ENCODE data around the gene IFI6.
"Not testable (repeated sequence)": the region's sequence is repeated elsewhere in the genome, so short reads cannot be mapped to it uniquely, and the experiment has no call there.

Gene IFI6

DNA sequence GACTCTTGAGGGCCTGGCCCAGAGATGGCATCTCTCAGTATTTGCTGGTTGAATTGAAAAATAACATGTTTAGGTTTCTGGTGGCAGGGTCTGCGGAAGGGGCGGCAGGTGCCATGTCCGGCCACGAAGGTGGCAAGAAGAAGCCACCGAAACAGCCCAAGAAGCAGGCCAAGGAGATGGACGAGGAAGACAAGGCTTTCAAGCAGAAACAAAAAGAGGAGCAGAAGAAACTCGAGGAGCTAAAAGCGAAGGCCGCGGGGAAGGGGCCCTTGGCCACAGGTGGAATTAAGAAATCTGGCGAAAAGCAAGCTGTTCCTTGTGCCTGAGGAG lies 22.7 kb downstream of the IFI6 start:
- DNase-seq: no peak

GRCh38 chr1:27648602-27649305 lies 23.2 kb downstream of the IFI6 start:
- no peak for DNase-seq

- no peak for DNase-seq
These were observed 24.7 kb downstream of the IFI6 start for GRCh38 chr1:27647328-27647727.

DNA sequence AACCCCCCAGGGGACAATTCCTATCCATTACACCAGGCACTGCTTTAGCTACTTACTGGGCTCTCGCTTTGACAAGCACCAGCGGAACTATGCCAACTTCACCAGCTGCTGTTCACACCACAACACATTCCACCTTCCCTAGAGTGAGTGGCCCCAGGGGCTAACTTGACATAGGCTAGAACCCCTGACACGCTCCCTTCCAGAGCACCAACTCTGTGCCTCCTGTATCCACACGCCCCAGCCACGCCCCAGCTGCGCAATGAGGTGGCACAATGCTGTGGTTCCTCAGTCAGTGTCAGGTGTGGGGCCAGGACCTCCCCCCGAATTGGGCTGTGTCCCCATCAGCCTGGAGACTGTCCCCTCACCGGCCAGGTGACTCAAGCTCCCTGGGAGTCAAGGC lies 25.3 kb downstream of the IFI6 start:
- DNase-seq: no peak

DNA sequence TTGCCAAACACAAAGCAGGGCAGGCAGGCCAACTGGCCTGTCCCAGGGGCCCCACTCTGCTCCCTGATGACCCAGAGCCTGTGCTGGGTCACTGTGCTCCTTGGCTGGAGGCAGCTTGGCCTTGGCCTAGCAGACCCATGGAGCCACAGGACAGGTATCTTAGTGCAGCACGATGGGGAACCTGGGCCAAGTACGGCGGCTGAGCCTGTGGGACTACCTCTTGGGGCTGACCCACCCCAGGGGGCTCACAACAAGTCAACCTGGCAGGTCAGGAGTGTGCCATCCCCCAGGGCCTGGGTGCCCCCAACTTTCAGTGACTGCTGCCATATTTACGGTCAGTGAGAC lies 26.9 kb downstream of the IFI6 start:
- DNase-seq: no peak

- DNase-seq: no peak
These were observed 27.5 kb downstream of the IFI6 start for GRCh38 chr1:27644369-27645070.

DNA sequence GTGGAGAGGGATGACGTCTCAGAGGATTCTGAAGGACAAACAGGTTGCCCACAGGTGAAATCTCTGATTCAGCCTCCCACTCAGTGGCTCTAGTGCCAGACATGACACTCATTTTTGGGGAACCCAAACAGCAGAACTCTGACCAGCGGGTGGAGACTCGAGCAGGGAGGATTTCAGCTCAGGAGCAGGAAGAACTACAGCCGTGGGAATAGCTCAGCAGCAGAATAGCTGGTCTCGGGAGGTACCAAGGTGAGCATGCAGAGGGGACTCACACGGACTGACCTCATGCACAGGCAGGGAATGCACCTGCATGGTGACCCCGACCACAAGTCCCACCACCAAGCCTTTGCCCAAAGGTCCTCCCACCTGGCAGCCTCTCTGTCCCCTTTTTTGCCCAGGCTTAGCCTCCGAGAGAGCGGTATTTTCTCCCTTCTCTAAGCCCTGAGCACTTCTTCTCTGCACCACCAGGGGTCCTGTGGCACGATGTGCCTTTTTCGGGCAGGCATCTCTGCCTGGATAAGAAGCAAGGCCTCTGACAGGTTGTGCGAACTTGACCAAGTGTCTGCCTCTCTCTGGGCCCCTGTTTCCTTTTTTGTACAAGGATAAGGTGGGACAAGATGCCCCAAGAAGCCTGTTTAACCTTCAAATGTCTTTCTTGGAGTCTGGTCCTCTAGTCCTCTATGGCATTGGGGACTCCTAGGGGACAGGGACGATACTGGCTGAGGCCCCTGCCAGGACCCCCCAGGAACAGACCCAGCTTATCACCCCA lies 28.2 kb downstream of the IFI6 start:
- peak; percentile 76 to 85 (median 76) for DNase-seq

DNA sequence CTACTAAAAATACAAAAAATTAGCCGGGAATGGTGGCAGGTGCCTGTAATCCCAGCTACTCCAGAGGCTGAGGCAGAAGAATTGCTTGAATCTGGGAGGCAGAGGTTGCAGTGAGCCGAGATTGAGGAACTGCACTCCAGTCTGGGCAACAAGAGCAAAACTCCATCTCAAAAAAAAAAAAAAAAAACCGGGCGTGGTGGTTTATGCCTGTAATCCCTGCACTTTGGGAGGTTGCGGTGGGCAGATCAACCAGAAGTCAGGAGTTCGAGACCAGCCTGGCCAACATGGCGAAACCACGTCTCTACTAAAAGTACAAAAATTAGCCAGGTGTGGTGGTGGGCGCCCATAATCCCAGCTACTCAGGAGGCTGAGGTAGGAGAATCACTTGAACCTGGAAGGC lies 31.5 kb downstream of the IFI6 start:
- peak in 2 of 3 donors; percentile 54 to 56 for DNase-seq

GRCh38 chr1:27638805-27639204 lies 33.2 kb downstream of the IFI6 start:
- no peak for DNase-seq

DNA sequence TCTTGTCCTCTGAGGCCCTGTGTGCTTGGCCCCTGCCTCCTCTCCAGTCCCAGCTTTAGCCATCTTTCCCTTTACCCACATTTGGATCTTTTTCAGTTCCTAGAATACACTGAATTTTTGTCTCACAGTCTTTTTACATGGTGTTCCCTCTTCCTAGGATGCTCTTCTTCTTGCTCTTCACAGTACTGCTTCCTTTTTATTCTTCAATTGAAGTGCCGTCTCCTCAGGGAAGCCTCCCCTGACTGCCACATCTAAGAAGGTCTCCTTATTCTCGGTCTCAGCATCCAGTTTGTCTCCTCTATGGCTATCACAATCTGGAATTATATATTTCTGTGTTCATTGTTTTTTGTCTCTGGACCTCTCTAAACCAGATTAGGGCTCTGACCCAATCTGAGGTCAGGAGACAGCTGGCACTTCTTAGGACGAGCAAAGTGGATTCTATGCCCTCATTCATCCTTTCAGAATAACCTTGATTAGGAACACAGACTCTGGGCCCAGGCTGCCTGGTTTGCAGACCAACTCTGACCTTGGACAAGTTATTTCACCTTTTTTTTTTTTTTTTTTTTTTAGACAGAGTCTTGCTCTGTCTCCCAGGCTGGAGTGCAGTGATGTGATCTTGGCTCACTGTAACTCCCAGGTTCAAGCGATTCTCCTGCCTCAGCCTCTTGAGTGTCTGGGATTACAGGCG lies 33.8 kb downstream of the IFI6 start:
- DNase-seq: no peak

DNA sequence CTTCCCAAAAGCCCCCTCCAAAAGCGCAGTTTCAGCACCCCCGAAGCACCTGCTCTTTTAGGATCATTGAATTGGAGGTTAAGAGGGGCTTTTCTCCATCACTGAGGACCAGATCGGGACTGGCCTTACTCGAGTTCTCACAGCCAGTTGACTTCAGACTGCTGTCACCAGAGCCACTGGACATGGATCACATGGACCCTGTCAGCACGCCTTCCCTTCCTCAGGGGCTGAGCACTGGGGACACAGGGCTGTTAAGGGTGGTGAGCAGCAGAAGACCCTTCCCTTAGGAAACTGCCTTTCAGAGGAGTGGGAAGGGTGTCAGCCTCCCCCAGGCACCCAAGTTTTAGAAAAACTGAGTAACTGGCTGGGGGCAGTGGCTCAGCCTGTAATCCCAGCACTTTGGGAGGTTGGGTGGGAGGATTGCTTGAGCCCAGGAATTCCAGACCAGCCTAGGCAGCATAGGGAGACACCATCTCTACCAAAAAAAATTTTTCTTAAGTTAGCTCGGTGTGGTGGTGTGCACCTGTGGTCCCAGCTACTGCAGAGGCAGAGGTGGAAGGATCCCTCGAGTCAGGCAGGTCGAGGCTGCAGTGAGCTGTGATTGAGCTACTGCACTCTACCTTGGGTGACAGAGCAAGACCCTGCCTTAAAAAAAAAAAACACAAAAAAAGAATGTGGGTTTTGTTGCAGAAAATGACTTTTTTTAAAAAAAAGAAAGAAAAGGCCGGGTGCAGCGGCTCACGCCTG lies 36.4 kb downstream of the IFI6 start:
- DNase-seq: peak; percentile 38 to 58 (median 46)

- DNase-seq: peak; percentile 81 to 92 (median 84)
These were observed 37.0 kb downstream of the IFI6 start, which contains the start of gene FGR for GRCh38 chr1:27634985-27635367. FGR (minus strand) TSS chr1:27635185; CDS start chr1:27623916, 11,269 bp downstream.

DNA sequence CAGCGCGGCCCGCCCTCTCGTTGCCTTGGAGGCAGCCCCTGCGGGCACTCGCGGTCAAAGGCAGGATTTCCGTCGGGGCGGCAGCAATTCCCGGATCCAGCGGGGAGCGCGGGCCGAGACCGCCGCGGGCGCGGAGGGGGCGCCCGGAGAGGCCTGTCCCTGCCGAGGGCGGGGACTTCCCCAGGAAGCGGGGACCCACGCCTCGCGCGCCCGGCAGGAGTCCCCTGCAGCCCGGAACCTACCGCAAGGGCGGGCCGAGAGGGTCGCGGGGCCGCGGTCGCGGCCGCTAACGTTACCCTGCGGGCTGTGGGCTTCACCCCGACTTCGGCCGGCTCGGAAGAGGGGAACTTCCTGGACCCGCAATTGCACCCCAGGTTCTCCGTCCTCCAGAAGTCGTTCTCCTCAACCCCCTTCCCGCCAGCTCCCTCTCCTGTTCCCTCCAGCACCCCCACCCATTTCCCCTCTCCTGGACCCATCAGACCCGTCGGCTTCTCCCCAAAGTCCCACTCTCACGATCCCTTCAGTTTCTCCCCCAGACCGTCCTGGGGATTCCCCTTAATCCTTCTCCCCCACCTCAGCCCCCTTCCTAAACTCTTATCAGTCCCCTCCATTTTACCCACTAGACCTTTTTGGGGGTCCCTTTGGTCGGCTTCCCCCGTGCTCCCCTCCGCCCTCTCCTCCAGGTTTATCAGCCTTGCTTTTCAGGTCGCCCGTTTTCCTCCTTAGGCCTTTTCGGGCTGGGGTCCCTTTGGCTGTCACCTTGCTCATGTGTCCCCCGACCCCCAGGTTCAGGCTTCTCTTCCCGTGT lies 37.6 kb downstream of the IFI6 start:
- DNase-seq: peak; percentile 82 to 95 (median 91)

DNA sequence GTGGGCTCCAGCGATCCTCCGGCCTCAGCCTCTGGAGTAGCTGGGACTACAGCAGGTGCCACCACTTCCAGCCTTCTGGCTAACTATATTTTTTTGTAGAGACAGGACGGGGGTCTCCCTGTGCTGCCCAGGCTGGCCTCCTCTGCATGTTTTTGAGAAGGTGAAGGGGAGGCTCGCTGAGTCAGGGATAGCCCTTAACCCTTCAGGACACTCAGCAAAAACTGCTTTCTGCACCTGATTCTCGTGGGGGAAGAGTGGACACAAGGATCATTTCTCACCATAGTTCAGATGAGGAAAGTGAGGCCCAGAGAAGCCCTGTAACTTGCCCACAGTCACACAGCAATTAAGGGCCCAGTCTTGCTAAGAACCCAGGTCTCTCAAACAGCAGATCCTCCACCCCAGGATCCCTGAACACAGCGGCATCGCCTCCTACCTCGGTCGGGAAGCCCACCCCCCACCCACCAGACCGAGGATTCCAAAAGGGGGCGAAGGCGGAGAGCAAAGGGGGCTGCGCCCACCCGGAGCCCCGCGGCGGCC lies 38.3 kb downstream of the IFI6 start:
- no peak for DNase-seq

GRCh38 chr1:27633298-27633610 lies 38.7 kb downstream of the IFI6 start:
- DNase-seq: no peak

DNA sequence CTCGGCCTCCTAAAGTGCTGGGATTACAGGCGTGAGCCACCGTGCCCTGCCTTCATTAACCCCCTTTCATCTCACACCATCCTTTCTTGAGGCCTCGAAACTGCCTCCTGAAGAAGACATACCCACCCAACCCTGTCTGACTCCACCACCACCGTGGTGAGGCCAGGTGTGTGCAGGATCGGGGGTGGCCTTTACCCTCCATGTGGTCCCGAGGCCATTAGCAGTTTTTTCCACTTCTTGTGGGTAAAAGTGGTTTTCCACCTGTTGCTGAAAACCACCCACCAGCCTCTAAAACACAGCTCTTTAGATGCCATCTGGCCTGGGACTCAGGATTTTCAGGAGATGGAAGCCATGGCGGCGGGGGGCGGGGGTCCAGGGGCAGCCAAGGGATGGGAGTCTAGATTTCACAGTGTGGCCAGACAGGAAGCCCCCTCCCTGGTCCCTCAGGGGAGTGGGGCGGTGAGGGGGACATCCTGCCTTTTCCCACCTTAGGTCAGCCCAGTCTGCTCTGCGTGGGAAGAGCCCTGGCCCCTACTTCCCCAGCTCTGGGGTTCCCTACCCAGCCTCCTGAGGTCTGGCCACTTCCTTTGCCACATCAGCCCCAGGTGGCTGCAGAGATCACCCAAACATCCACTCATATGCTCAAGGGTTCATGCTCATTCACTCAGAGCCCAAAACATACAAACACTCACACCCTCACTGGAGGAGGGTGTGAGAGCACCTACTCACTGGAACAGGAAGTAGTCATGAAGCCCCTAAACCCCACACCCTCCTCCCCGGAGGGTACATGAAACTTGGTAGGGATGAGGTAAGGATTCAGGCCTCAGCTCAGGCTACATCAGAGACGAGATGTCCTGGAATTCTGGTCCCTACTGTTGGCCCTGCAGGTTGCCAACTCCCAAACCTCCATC lies 39.4 kb downstream of the IFI6 start:
- DNase-seq: peak; percentile 59 to 80 (median 68)

DNA sequence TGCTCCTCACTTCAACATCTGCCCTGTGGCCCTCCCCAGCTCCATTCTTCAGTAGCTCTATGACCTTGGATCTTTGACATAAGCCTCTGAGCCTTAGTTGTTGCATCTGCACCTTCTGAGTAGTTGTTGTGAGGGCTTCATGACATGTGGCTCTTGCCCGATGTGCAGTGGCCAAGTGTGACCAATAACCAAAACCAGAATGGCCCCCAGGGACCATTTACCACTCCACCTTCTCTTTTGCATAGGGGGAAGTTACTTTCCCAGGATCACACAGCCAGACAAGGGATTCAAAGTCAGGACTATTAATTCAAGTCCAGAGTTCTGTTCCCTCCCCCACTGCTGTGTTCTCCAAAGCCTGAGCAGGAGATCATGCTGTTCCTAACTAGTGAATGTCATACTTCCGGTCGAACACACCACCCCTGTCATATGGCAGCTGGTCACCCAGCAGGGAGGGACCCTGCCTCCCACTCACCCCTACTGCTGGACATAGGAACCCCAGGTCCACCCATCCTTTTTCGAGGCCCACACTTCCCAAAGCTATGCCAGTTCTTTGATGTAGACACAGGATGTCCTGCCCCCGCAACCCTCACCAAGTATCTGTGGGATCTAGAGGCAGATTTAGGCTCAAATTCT lies 41.0 kb downstream of the IFI6 start:
- peak; percentile 83 to 91 (median 91) for DNase-seq

GRCh38 chr1:27628712-27629111 lies 43.3 kb downstream of the IFI6 start:
- no peak for DNase-seq

DNA sequence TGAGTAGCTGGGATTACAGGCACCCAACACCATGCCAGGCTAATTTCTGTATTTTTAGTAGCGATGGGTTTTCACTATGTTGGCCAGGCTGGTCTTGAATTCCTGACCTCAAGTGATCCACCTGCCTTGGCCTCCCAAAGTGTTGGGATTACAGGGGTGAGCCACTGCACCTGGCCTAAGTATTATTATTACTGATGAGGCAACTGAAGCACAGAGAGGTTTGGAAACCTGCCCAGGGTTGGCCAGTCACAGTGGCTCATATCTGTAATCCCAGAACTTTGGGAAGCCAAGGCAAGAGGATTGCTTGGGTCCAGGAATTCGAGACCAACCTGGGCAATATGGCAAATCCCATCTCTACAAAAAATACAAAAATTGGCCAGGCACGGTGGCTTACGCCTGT lies 44.3 kb downstream of the IFI6 start:
- DNase-seq: not testable (repeated sequence)

- no peak for DNase-seq
These were observed 44.9 kb downstream of the IFI6 start for GRCh38 chr1:27627061-27627460.
